ENCODE measurements around the gene CHGA. TPM values are rescaled to one million over a fixed set of nuclear protein-coding genes. Genes with fewer than 3 reads are reported as not detected.

Gene CHGA
- total RNA-seq, 1 donor from 2014 or later: not detected

Other genes starting within 250 kb of the CHGA start
- 106 TPM for gene LGMN, start 174.5 kb upstream of the CHGA start, total RNA-seq
- gene GOLGA5, start 128.8 kb upstream of the CHGA start, total RNA-seq: 17.5 TPM
- 115 TPM for gene ITPK1, start 192.8 kb downstream of the CHGA start, total RNA-seq